Sigmoid colon (tissue), 3 donors: ENCODE measurements around the gene CEP85.

ENCODE experiments used
- CTCF ChIP-seq, 4 experiments: fragments of 450-650 bp in 3 of 4; fragments of 200-600 bp in 1 of 4; IDR thresholded peaks; one replicate each; pipeline ENCODE4 v1.5.1; 2016 to 2019; ENCODE audit warnings: antibody characterized with exemption in 4 of 4, mild to moderate bottlenecking in 3 of 4, moderate library complexity in 2 of 4
- POLR2A ChIP-seq, 2 donors: fragments of 450-650 bp; IDR thresholded peaks; one replicate each; pipeline ENCODE4 v1.6.1; 2016; ENCODE audit warnings: antibody characterized with exemption in 2 of 2, mild to moderate bottlenecking in 2 of 2, moderate library complexity in 2 of 2

- TF ChIP-seq CTCF (IDR thresholded peaks at IDR 0.05) = no peak
- TF ChIP-seq POLR2A (IDR thresholded peaks at IDR 0.05) = no peak
Measured at GRCh38 chr1:26200413-26200812, 33.6 kb upstream of the CEP85 start.
